Cardiac fibroblast (primary cell): ENCODE results near the gene ANKRD17.

ENCODE experiments used
- DNase-seq, 2 donors: peaks; one replicate each; pipeline versions ENCODE4 v3.0.0 to v3.0.0-alpha.2; 2010; ENCODE audit warnings: low read depth in 2 of 2
- H3K4me3 ChIP-seq, 2 donors: replicated peaks in 1 of 2; 1 replicate in 1 of 2; 2 replicates in 1 of 2; pipeline ENCODE4 v1.5.1; 2011; ENCODE audit warnings: low read depth in 2 of 2, low read length in 2 of 2, mild to moderate bottlenecking in 2 of 2, moderate library complexity in 1 of 2
- TF ChIP-seq, protein P1 (sequence below): IDR thresholded peaks from one replicate; pipeline ENCODE4 v1.5.1; 2011; ENCODE audit warnings: low read depth, mild to moderate bottlenecking, low read length, inconsistent platforms

Gene ANKRD17

DNA sequence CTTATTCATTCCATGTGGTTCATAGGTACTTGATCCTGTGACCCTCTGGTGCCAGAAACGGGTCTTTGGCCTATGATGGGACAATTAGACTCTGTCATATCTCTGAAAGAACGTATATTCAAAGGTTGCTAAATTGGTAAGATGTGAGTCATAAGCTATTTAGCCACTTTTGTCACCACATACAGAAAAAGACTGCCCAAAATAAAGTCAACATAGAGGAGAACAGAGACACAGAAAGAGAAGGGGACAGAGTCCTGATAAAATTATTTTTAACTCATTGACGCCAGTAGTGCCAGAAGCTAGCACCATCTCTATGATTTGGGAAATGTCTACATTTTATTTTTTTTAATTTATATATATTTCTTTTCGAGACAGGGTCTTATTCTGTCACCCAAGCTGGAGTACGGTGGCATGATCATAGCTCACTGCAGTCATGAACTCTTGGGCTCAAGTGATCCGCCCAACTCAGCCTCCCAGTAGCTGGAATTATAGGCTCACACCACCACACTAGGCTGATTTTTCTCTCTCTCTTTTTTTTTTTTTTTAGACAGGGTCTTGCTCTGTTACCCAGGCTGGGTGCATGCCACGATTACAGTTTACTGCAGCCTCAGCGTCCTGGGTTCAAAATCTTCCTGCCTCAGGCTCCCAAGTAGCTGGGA, 96.9 kb downstream of the ANKRD17 start:
- peak in 1 of 2 donors; percentile 21 for DNase-seq
- no peak overlapping the region for H3K4me3 ChIP-seq
- TF ChIP-seq, protein P1, sequence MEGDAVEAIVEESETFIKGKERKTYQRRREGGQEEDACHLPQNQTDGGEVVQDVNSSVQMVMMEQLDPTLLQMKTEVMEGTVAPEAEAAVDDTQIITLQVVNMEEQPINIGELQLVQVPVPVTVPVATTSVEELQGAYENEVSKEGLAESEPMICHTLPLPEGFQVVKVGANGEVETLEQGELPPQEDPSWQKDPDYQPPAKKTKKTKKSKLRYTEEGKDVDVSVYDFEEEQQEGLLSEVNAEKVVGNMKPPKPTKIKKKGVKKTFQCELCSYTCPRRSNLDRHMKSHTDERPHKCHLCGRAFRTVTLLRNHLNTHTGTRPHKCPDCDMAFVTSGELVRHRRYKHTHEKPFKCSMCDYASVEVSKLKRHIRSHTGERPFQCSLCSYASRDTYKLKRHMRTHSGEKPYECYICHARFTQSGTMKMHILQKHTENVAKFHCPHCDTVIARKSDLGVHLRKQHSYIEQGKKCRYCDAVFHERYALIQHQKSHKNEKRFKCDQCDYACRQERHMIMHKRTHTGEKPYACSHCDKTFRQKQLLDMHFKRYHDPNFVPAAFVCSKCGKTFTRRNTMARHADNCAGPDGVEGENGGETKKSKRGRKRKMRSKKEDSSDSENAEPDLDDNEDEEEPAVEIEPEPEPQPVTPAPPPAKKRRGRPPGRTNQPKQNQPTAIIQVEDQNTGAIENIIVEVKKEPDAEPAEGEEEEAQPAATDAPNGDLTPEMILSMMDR = no peak

GRCh38 chr4:73156394-73156793, 102.2 kb downstream of the ANKRD17 start:
- no peak overlapping the region for H3K4me3 ChIP-seq
- TF ChIP-seq, protein P1 = no peak
- no peak for DNase-seq

GRCh38 chr4:73152893-73153292, 105.7 kb downstream of the ANKRD17 start:
- H3K4me3 ChIP-seq = no peak overlapping the region
- DNase-seq = peak; percentile 7 to 32
- TF ChIP-seq, protein P1 = no peak

DNA sequence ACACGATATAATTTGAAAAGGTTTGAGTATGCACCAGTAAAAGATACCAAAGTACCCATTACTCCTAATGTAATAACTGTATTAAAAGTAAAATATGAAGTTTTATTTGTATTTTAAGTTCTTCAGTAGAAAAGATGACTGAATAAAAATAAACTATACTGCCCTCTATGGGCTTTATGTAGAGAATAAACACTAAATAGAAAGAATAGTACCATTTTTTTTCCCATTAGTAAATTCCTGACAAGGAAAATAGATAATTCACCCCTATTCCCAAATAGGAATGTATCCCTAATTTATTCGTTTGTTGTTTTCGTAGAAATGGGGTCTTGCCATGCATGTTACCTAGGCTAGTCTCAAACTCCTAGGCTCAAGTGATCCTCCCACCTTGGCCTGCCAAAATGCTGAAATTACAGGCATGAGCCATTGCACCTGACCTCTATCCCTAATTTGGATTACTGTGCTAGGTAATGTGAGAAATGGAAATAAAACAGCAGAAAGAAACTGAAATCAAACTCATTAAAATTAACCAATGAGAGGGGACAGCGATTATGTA, 115.5 kb downstream of the ANKRD17 start:
- TF ChIP-seq, protein P1 = peak; percentile 16

DNA sequence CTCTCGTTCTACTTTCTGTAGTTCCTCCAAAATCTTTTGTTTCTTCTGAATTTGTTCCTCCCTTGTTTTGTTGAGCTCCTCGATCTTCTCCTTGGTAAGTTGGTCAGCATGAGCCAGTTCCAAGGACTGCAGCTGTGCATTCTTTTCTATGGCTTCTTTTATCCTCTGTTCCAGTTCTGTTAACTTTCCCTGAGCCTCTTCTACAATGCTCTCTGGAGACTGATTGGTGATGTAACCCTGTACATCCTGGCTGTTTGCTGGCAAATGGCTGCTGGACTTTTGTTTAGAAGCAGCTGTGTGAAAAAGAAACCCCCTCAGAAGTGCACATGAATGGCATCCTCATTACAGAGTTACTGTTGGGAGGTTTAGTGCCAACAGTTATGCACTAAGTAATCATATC, 118.6 kb downstream of the ANKRD17 start:
- TF ChIP-seq, protein P1 = no peak
- H3K4me3 ChIP-seq = no peak overlapping the region
- peak; percentile 10 to 55 for DNase-seq

More for the DNA sequence above, 115.5 kb downstream of the ANKRD17 start:
- H3K4me3 ChIP-seq = no peak overlapping the region
- peak in 1 of 2 donors; percentile 13 for DNase-seq

DNA sequence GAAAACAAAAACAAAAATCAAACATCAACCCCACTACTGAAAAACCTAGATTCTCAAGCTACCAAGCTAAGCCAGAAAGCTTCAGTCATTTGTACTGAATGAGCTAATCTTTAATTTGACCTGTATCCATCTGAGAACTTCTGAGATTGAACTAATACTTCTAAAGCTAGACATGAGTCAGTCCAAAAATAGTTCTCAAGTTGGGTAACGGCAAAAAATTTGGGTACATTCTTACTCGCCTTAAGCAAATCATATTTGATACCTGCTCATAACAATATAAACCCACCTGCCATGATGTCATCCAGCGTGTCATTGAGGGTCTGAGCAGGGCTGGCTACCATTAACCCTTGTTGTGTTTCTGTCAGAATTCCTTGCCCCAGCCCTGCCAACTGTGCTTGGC, 119.4 kb downstream of the ANKRD17 start:
- TF ChIP-seq, protein P1 = no peak
- H3K4me3 ChIP-seq = no peak overlapping the region
- peak in 1 of 2 donors; percentile 41 for DNase-seq
